ENCODE data around the gene TVP23A.

The TVP23A gene

DNA sequence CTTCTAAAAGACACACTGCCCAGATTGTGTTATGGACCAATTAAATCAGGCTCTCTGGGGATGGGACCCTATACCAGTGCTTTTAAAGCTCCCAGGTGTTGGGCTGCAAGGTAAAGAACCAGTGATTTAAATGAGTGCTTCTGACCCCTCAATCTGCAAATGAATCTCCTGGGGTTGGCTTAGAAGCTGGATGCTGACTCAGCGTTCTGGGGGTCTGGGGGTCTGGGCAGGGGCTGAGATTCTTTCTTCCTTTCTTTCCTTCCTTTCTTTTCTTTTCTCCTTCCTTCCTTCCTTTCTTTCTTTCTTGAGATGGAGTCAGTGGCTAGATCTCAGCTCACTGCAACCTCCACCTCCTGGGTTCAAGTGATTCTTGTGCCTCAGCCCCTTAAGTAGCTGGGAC is 2.0 kb upstream of the TVP23A start:
- peaks cover 0 to 2% (median 0%) of the 10 kb centered on the region in 5 experiments for H3K27me3 ChIP-seq (replicated peaks in 2 of 5; ENCODE audit: control insufficient read depth in 4 of 5, insufficient read depth in 5 of 5, low read length in 4 of 5)
- H3K27ac ChIP-seq (ENCODE audit: insufficient read depth in 1 of 2, low read depth in 1 of 2, low read length in 2 of 2, poor library complexity in 1 of 2, severe bottlenecking in 2 of 2), result no peak overlapping the region
- H3K36me3 ChIP-seq (ENCODE audit: control insufficient read depth in 4 of 4, insufficient read depth in 4 of 4, low read length in 3 of 4), result peaks cover 0 to 2% (median 0%) of the 10 kb centered on the region in 4 experiments
- no peak overlapping the region for H3K4me3 ChIP-seq (ENCODE audit: control insufficient read depth in 1 of 7, extremely low read depth in 1 of 7, insufficient read depth in 4 of 7, low read depth in 2 of 7, low read length in 6 of 7)
- ChIA-PET CTCF (interaction anchor here (0.8 to 1.4 kb wide), 3 partner anchors 11 to 56 kb away, joined by 3 to 4 read pairs (median 3); partner anchors contain the start of gene CIITA), POLR2A (interaction anchor here (1.0 to 1.2 kb wide), 2 partner anchors 51 to 57 kb away, joined by 3 to 5 read pairs; partner anchors contain the start of gene CIITA)
- H3K9me3 ChIP-seq (ENCODE audit: control extremely low read depth in 1 of 5, control insufficient read depth in 4 of 5, insufficient read depth in 2 of 5, low read depth in 1 of 5, low read length in 4 of 5), result no peaks in the 10 kb centered on the region
- DNase-seq, result peak in 1 of 3 donors; percentile 27
- WGBS (ENCODE audit: insufficient coverage), result 50% methylated on average over 1 of the region's 1 CpG
- H3K4me1 ChIP-seq (ENCODE audit: control extremely low read depth in 1 of 4, control insufficient read depth in 4 of 4, insufficient read depth in 4 of 4, low read length in 3 of 4), result peaks cover 0 to 15% (median 4%) of the 10 kb centered on the region in 4 experiments

DNA sequence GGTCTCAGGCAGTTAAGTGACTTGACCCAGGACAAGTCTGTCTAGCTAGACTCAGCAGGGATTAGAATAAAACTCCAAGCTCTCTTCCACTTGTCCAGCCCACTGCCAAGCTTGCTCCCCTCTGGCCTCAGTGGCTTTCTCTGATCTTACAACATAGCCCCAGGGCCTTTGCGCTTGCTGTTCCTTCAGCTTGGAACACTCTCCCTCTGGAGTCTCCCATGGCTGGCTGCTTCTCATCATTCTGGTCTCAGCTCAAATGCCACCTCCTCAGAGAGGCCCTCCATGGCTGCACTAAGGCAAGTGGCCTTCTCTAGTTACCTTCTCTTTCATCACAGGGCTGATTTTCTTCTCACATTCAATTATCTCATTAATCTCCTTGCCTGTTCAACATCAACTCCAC is 1.1 kb downstream of the TVP23A start:
- H3K36me3 ChIP-seq (ENCODE audit: control insufficient read depth in 4 of 4, insufficient read depth in 4 of 4, low read length in 3 of 4), result peaks cover 0 to 2% (median 0%) of the 10 kb centered on the region in 4 experiments
- DNase-seq, result no peak
- CTCF ChIA-PET, result interaction anchor here (0.8 to 1.6 kb wide), 4 partner anchors 11 to 101 kb away, joined by 3 to 5 read pairs (median 3); no protein-coding TSS in a partner anchor
- no peak overlapping the region for H3K4me3 ChIP-seq (ENCODE audit: control insufficient read depth in 1 of 7, extremely low read depth in 1 of 7, insufficient read depth in 4 of 7, low read depth in 2 of 7, low read length in 6 of 7)
- no peak overlapping the region for H3K27ac ChIP-seq (ENCODE audit: insufficient read depth in 1 of 2, low read depth in 1 of 2, low read length in 2 of 2, poor library complexity in 1 of 2, severe bottlenecking in 2 of 2)
- POLR2A ChIA-PET, result no interaction called here
- 100% methylated on average over 1 of the region's 1 CpG for WGBS (ENCODE audit: insufficient coverage)
- H3K27me3 ChIP-seq (replicated peaks in 2 of 5; ENCODE audit: control insufficient read depth in 4 of 5, insufficient read depth in 5 of 5, low read length in 4 of 5), result peaks cover 0 to 2% (median 0%) of the 10 kb centered on the region in 5 experiments
- no peaks in the 10 kb centered on the region for H3K9me3 ChIP-seq (ENCODE audit: control extremely low read depth in 1 of 5, control insufficient read depth in 4 of 5, insufficient read depth in 2 of 5, low read depth in 1 of 5, low read length in 4 of 5)
- H3K4me1 ChIP-seq (ENCODE audit: control extremely low read depth in 1 of 4, control insufficient read depth in 4 of 4, insufficient read depth in 4 of 4, low read length in 3 of 4), result peaks cover 0 to 15% (median 4%) of the 10 kb centered on the region in 4 experiments

DNA sequence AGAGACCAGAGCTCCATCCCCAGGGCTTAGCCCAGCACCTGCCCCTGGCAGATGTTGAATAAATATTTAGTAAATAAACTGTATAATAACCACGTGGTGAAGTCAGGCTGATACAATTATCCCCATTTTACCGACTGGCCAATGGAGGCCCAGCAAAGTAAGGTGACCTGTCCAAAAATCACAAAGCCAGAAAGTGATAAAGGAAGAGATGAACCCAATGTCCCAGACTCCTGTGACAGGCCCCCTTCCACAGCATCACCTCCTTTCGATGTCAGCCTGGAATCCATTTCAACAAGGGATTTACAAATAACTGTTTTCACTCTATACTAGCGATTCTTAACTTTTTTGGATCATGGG is 5.5 kb downstream of the TVP23A start:
- WGBS (ENCODE audit: insufficient coverage), result 92% methylated on average over 2 of the region's 4 CpGs
- DNase-seq, result no peak
- Histone ChIP-seq H3K36me3 (ENCODE audit: control insufficient read depth in 4 of 4, insufficient read depth in 4 of 4, low read length in 3 of 4) (peaks cover 0 to 2% (median 0%) of the 10 kb centered on the region in 4 experiments), H3K27ac (ENCODE audit: insufficient read depth in 1 of 2, low read depth in 1 of 2, low read length in 2 of 2, poor library complexity in 1 of 2, severe bottlenecking in 2 of 2) (no peak overlapping the region), H3K4me3 (ENCODE audit: control insufficient read depth in 1 of 7, extremely low read depth in 1 of 7, insufficient read depth in 4 of 7, low read depth in 2 of 7, low read length in 6 of 7) (no peak overlapping the region), H3K4me1 (ENCODE audit: control extremely low read depth in 1 of 4, control insufficient read depth in 4 of 4, insufficient read depth in 4 of 4, low read length in 3 of 4) (no peaks in the 10 kb centered on the region), H3K27me3 (replicated peaks in 2 of 5; ENCODE audit: control insufficient read depth in 4 of 5, insufficient read depth in 5 of 5, low read length in 4 of 5) (no peaks in the 10 kb centered on the region), H3K9me3 (ENCODE audit: control extremely low read depth in 1 of 5, control insufficient read depth in 4 of 5, insufficient read depth in 2 of 5, low read depth in 1 of 5, low read length in 4 of 5) (peaks cover 0 to 4% (median 0%) of the 10 kb centered on the region in 5 experiments)
- ChIA-PET POLR2A (no interaction called here), CTCF (no interaction called here)

DNA sequence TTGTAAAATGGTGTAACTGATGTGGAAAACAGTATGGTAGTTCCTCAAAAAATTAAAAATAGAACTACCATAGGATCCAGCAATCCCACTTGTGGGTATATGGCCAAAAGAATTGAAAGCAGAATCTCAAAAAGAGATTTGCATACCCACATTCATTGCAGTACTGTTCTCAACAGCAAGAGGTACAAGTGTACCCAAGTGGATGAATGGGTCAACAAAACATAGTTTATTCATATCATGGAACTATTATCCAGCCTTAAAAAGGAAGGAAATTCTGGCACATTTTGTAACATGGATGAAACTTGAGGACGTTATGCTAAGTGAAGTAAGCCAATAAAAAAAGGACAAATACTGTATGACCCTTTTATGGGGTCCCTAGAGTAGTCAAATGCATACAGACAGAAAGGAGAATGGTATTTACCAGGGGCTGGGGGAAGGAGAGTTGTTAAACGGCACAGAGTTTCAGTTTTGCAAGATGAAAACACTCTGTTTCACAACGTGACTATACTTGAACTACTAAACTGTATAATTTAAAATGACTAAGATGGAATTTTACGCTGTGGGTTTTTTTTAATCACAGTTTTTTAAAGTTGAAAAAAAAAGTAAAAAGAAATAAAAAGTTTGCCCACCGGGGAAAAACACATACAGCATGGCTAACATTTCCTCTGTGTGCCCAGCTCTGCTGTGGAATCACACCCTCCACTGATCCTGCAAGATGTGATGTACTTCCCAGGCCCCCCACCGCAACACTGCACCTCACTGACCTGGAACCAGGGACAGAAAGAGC is 6.1 kb downstream of the TVP23A start:
- WGBS (ENCODE audit: insufficient coverage), result 89% methylated on average over 4 of the region's 6 CpGs
- Histone ChIP-seq H3K9me3 (ENCODE audit: control extremely low read depth in 1 of 5, control insufficient read depth in 4 of 5, insufficient read depth in 2 of 5, low read depth in 1 of 5, low read length in 4 of 5) (peaks cover 0 to 4% (median 0%) of the 10 kb centered on the region in 5 experiments), H3K27ac (ENCODE audit: insufficient read depth in 1 of 2, low read depth in 1 of 2, low read length in 2 of 2, poor library complexity in 1 of 2, severe bottlenecking in 2 of 2) (no peak overlapping the region), H3K27me3 (replicated peaks in 2 of 5; ENCODE audit: control insufficient read depth in 4 of 5, insufficient read depth in 5 of 5, low read length in 4 of 5) (no peaks in the 10 kb centered on the region), H3K4me3 (ENCODE audit: control insufficient read depth in 1 of 7, extremely low read depth in 1 of 7, insufficient read depth in 4 of 7, low read depth in 2 of 7, low read length in 6 of 7) (no peak overlapping the region), H3K4me1 (ENCODE audit: control extremely low read depth in 1 of 4, control insufficient read depth in 4 of 4, insufficient read depth in 4 of 4, low read length in 3 of 4) (no peaks in the 10 kb centered on the region), H3K36me3 (ENCODE audit: control insufficient read depth in 4 of 4, insufficient read depth in 4 of 4, low read length in 3 of 4) (peaks cover 0 to 2% (median 0%) of the 10 kb centered on the region in 4 experiments)
- DNase-seq, result no peak
- POLR2A ChIA-PET, result no interaction called here
- CTCF ChIA-PET, result no interaction called here

DNA sequence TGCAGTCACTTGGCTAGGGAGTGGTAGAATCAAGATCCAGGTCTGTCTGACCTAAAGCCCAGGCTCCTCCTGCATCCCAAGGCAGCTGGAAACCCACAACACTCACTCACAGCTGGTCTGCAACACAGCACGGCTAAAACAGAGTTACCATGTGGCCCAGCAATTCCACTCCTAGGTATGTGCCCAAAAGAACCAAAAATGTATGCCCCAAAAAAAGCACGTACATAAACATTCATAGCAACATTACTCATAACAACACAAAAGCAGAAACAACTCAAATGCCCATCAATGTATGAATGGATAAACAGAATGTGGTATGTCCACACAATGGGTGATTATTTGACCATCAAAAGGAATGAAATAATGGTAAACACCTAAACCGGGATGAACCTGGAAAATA is 8.9 kb downstream of the TVP23A start:
- H3K4me1 ChIP-seq (ENCODE audit: control extremely low read depth in 1 of 4, control insufficient read depth in 4 of 4, insufficient read depth in 4 of 4, low read length in 3 of 4), result no peaks in the 10 kb centered on the region
- H3K36me3 ChIP-seq (ENCODE audit: control insufficient read depth in 4 of 4, insufficient read depth in 4 of 4, low read length in 3 of 4), result no peaks in the 10 kb centered on the region
- CTCF ChIA-PET, result interaction anchor here (1.3 kb wide), 1 partner anchor 11 kb away, joined by 3 read pairs; no protein-coding TSS in a partner anchor
- no peak overlapping the region for H3K27ac ChIP-seq (ENCODE audit: insufficient read depth in 1 of 2, low read depth in 1 of 2, low read length in 2 of 2, poor library complexity in 1 of 2, severe bottlenecking in 2 of 2)
- no peak for DNase-seq
- POLR2A ChIA-PET, result no interaction called here
- H3K27me3 ChIP-seq (replicated peaks in 2 of 5; ENCODE audit: control insufficient read depth in 4 of 5, insufficient read depth in 5 of 5, low read length in 4 of 5), result no peaks in the 10 kb centered on the region
- 100% methylated on average over 1 of the region's 3 CpGs for WGBS (ENCODE audit: insufficient coverage)
- peaks cover 0 to 4% (median 0%) of the 10 kb centered on the region in 5 experiments for H3K9me3 ChIP-seq (ENCODE audit: control extremely low read depth in 1 of 5, control insufficient read depth in 4 of 5, insufficient read depth in 2 of 5, low read depth in 1 of 5, low read length in 4 of 5)
- no peak overlapping the region for H3K4me3 ChIP-seq (ENCODE audit: control insufficient read depth in 1 of 7, extremely low read depth in 1 of 7, insufficient read depth in 4 of 7, low read depth in 2 of 7, low read length in 6 of 7)

DNA sequence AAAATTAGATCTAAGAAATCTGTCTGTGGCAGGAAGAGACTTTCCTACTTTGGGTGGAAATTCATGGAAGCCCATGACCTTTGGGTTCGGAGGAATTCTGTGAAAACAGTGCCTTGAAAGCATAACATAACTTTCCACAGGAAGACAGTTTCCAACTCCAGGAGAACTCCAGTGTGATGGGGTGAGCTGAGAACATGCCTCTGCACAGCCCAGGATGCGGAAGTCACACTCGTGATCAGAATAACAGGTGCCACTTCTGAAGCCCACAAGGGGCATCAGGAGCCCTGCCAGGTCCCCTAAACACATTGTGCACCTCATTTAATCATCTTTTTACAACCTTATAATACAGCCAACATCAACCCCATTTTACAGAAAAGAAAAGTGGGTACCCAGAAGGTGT is 9.7 kb downstream of the TVP23A start:
- no peak for DNase-seq
- H3K9me3 ChIP-seq (ENCODE audit: control extremely low read depth in 1 of 5, control insufficient read depth in 4 of 5, insufficient read depth in 2 of 5, low read depth in 1 of 5, low read length in 4 of 5), result peaks cover 0 to 4% (median 0%) of the 10 kb centered on the region in 5 experiments
- CTCF ChIA-PET, result interaction anchor here (1.3 kb wide), 1 partner anchor 12 kb away, joined by 3 read pairs; no protein-coding TSS in a partner anchor
- H3K4me1 ChIP-seq (ENCODE audit: control extremely low read depth in 1 of 4, control insufficient read depth in 4 of 4, insufficient read depth in 4 of 4, low read length in 3 of 4), result no peaks in the 10 kb centered on the region
- no peaks in the 10 kb centered on the region for H3K27me3 ChIP-seq (replicated peaks in 2 of 5; ENCODE audit: control insufficient read depth in 4 of 5, insufficient read depth in 5 of 5, low read length in 4 of 5)
- no peak overlapping the region for H3K4me3 ChIP-seq (ENCODE audit: control insufficient read depth in 1 of 7, extremely low read depth in 1 of 7, insufficient read depth in 4 of 7, low read depth in 2 of 7, low read length in 6 of 7)
- no peak overlapping the region for H3K27ac ChIP-seq (ENCODE audit: insufficient read depth in 1 of 2, low read depth in 1 of 2, low read length in 2 of 2, poor library complexity in 1 of 2, severe bottlenecking in 2 of 2)
- 93% methylated on average over 3 of the region's 3 CpGs for WGBS (ENCODE audit: insufficient coverage)
- POLR2A ChIA-PET, result no interaction called here
- no peaks in the 10 kb centered on the region for H3K36me3 ChIP-seq (ENCODE audit: control insufficient read depth in 4 of 4, insufficient read depth in 4 of 4, low read length in 3 of 4)

DNA sequence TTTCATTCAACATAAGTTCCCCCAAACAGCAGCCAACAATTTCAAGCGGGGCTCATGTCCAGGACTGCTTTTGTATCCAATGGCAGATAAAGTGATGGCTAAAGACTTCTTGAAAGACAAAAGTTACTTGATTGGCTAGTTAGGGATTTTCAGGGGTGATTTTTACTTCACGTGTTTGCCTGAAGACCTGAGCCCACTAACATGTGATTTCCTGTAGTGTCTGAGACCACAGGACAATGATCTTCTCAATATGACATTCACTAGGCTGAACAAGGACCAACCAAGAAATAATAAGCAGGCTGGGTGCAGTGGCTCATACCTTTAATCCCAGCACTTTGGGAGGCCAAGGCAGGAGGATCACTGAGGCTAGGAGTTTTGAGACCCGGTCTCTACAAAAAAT is 10.4 kb downstream of the TVP23A start:
- DNase-seq, result no peak
- no peaks in the 10 kb centered on the region for H3K27me3 ChIP-seq (replicated peaks in 2 of 5; ENCODE audit: control insufficient read depth in 4 of 5, insufficient read depth in 5 of 5, low read length in 4 of 5)
- no peaks in the 10 kb centered on the region for H3K4me1 ChIP-seq (ENCODE audit: control extremely low read depth in 1 of 4, control insufficient read depth in 4 of 4, insufficient read depth in 4 of 4, low read length in 3 of 4)
- POLR2A ChIA-PET, result no interaction called here
- peaks cover 0 to 4% (median 0%) of the 10 kb centered on the region in 5 experiments for H3K9me3 ChIP-seq (ENCODE audit: control extremely low read depth in 1 of 5, control insufficient read depth in 4 of 5, insufficient read depth in 2 of 5, low read depth in 1 of 5, low read length in 4 of 5)
- CTCF ChIA-PET, result no interaction called here
- H3K27ac ChIP-seq (ENCODE audit: insufficient read depth in 1 of 2, low read depth in 1 of 2, low read length in 2 of 2, poor library complexity in 1 of 2, severe bottlenecking in 2 of 2), result no peak overlapping the region
- no peak overlapping the region for H3K4me3 ChIP-seq (ENCODE audit: control insufficient read depth in 1 of 7, extremely low read depth in 1 of 7, insufficient read depth in 4 of 7, low read depth in 2 of 7, low read length in 6 of 7)
- H3K36me3 ChIP-seq (ENCODE audit: control insufficient read depth in 4 of 4, insufficient read depth in 4 of 4, low read length in 3 of 4), result no peaks in the 10 kb centered on the region
- 33% methylated on average over 1 of the region's 3 CpGs for WGBS (ENCODE audit: insufficient coverage)
